Measurements from ENCODE around the gene LENG8. TPM values are rescaled to one million over a fixed set of nuclear protein-coding genes. Genes with fewer than 3 reads are reported as not detected.
A peak's percentile ranks its signal among the peaks of the same experiment; 100 is the strongest.

The LENG8 gene
- total and polyA plus RNA-seq, 4 donors = 6.9 to 46.7 (median 18.7) TPM

- H3K36me3 ChIP-seq (ENCODE audit: control insufficient read depth in 4 of 4, insufficient read depth in 3 of 4, low read depth in 1 of 4, low read length in 3 of 4) = peaks cover 0 to 4% (median 0%) of the 10 kb centered on the region in 4 donors
- H3K9ac ChIP-seq (ENCODE audit: low read depth in 1 of 2, low read length in 2 of 2) = no peak overlapping the region
- no peaks in the 10 kb centered on the region for H3K9me3 ChIP-seq (ENCODE audit: control insufficient read depth in 4 of 4, low read length in 3 of 4)
- no peak for DNase-seq (ENCODE audit: low spot score)
- H3K4me1 ChIP-seq (ENCODE audit: control insufficient read depth in 4 of 4, insufficient read depth in 4 of 4, low read length in 3 of 4) = peaks cover 0 to 6% (median 4%) of the 10 kb centered on the region in 4 donors
- no peak overlapping the region for H3K27ac ChIP-seq (ENCODE audit: low read depth in 1 of 2, low read length in 2 of 2)
- TF ChIP-seq FOXA1 (IDR thresholded peaks at IDR 0.05) (no peak), JUND (IDR thresholded peaks at IDR 0.05) (no peak), GABPA (IDR thresholded peaks at IDR 0.05 in 1 of 2, conservative IDR thresholded peaks at IDR 0.05 in 1 of 2) (no peak)
- no peak overlapping the region for H3K4me3 ChIP-seq (ENCODE audit: low read depth in 1 of 3, low read length in 3 of 3)
- H3K27me3 ChIP-seq (ENCODE audit: control insufficient read depth in 4 of 4, insufficient read depth in 4 of 4, low read length in 3 of 4) = no peaks in the 10 kb centered on the region
- WGBS = 86% methylated on average over 10 of the region's 10 CpGs
Observed at GRCh38 chr19:54436628-54437252, 12.3 kb upstream of the LENG8 start.

GRCh38 chr19:54439174-54439851 is 9.7 kb upstream of the LENG8 start:
- no peak for DNase-seq (ENCODE audit: low spot score)
- 81% methylated on average over 15 of the region's 15 CpGs for WGBS
- Histone ChIP-seq H3K27me3 (ENCODE audit: control insufficient read depth in 4 of 4, insufficient read depth in 4 of 4, low read length in 3 of 4) (no peaks in the 10 kb centered on the region), H3K9me3 (ENCODE audit: control insufficient read depth in 4 of 4, low read length in 3 of 4) (no peaks in the 10 kb centered on the region), H3K4me1 (ENCODE audit: control insufficient read depth in 4 of 4, insufficient read depth in 4 of 4, low read length in 3 of 4) (peaks cover 0 to 6% (median 4%) of the 10 kb centered on the region in 4 donors), H3K9ac (ENCODE audit: low read depth in 1 of 2, low read length in 2 of 2) (no peak overlapping the region), H3K4me3 (ENCODE audit: low read depth in 1 of 3, low read length in 3 of 3) (no peak overlapping the region), H3K27ac (ENCODE audit: low read depth in 1 of 2, low read length in 2 of 2) (no peak overlapping the region), H3K36me3 (ENCODE audit: control insufficient read depth in 4 of 4, insufficient read depth in 3 of 4, low read depth in 1 of 4, low read length in 3 of 4) (peaks cover 0 to 4% (median under 1%) of the 10 kb centered on the region in 4 donors)
- TF ChIP-seq CTCF (IDR thresholded peaks at IDR 0.05; ENCODE audit: low read depth, low read length, missing input control) (peak; percentile 12), HNF4A (conservative IDR thresholded peaks at IDR 0.05) (no peak), YY1 (IDR thresholded peaks at IDR 0.05) (no peak), ZBTB33 (IDR thresholded peaks at IDR 0.05) (no peak), ATF3 (IDR thresholded peaks at IDR 0.05) (no peak), GABPA (IDR thresholded peaks at IDR 0.05 in 1 of 2, conservative IDR thresholded peaks at IDR 0.05 in 1 of 2) (no peak), FOXA1 (IDR thresholded peaks at IDR 0.05) (no peak), HNF4G (IDR thresholded peaks at IDR 0.05) (no peak), REST (IDR thresholded peaks at IDR 0.05) (no peak), RAD21 (IDR thresholded peaks at IDR 0.05) (peak in 1 of 2 donors; percentile 51), MAX (IDR thresholded peaks at IDR 0.05) (no peak), EGR1 (IDR thresholded peaks at IDR 0.05; ENCODE audit: low read depth in 2 of 2) (no peak), NR2F2 (IDR thresholded peaks at IDR 0.05) (no peak)
